K562 (cell line): Measurements from ENCODE around the gene GATA2. TPM values are rescaled to one million over a fixed set of nuclear protein-coding genes. Genes with fewer than 3 reads are reported as not detected.

Experiments
- ARID4B ChIP-seq: sonication (generic); formaldehyde crosslinking; IDR thresholded peaks from 2 replicates; pipeline ENCODE4 v1.8.0; 2022; ENCODE audit warnings: mild to moderate bottlenecking, missing genetic modification reagents
- BRF1 ChIP-seq: IDR thresholded peaks from 3 replicates; pipeline ENCODE4 v1.6.1; 2011; ENCODE audit warnings: borderline replicate concordance, mild to moderate bottlenecking; ENCODE audit not compliant: insufficient read length; ENCODE audit errors: extremely low read depth
- CBFB ChIP-seq: sonication (generic); formaldehyde crosslinking; IDR thresholded peaks from 2 replicates; pipeline ENCODE4 v1.4.0; 2020; ENCODE audit warnings: mild to moderate bottlenecking, missing genetic modification reagents
- CHD2 ChIP-seq: IDR thresholded peaks from 2 replicates; pipeline ENCODE4 v1.6.1; 2011; ENCODE audit warnings: low read depth, low read length
- CREM ChIP-seq: IDR thresholded peaks from 2 replicates; pipeline ENCODE4 v1.6.1; 2014; ENCODE audit warnings: antibody characterized with exemption, low read depth
- CTBP1 ChIP-seq: fragments of 450-650 bp; IDR thresholded peaks from 2 replicates; pipeline ENCODE4 v1.6.1; 2016; ENCODE audit warnings: borderline replicate concordance
- EP300 ChIP-seq: IDR thresholded peaks from 2 replicates; pipeline ENCODE4 v1.6.1; 2012; ENCODE audit warnings: low read length, improper control_type of control experiment
- EWSR1 ChIP-seq: fragments of 450-650 bp; IDR thresholded peaks from 2 replicates; pipeline ENCODE4 v1.6.1; 2018; ENCODE audit warnings: borderline replicate concordance, mild to moderate bottlenecking, low read depth, moderate library complexity; ENCODE audit not compliant: partially characterized antibody
- GTF3C2 ChIP-seq: IDR thresholded peaks from 3 replicates; pipeline ENCODE4 v1.6.1; 2011; ENCODE audit warnings: borderline replicate concordance, mild to moderate bottlenecking, moderate library complexity; ENCODE audit not compliant: insufficient read length; ENCODE audit errors: extremely low read depth
- HLTF ChIP-seq: fragments of 450-650 bp; IDR thresholded peaks from 2 replicates; pipeline ENCODE4 v1.6.1; 2016
- HNRNPLL ChIP-seq: fragments of 200-400 bp; formaldehyde crosslinking; IDR thresholded peaks from 2 replicates; pipeline ENCODE4 v1.6.1; 2017; ENCODE audit warnings: low read length, low read depth, mild to moderate bottlenecking; ENCODE audit not compliant: poor library complexity, severe bottlenecking
- MTA3 ChIP-seq: fragments of 450-650 bp; formaldehyde crosslinking; IDR thresholded peaks from 2 replicates; pipeline ENCODE4 v1.6.1; 2017; ENCODE audit warnings: mild to moderate bottlenecking, borderline replicate concordance
- NELFE ChIP-seq: IDR thresholded peaks from 2 replicates; pipeline ENCODE4 v1.6.1; 2011; ENCODE audit warnings: mild to moderate bottlenecking; ENCODE audit not compliant: insufficient read depth, insufficient read length
- NR0B1 ChIP-seq: fragments of 450-650 bp; IDR thresholded peaks from one replicate; pipeline ENCODE4 v1.6.1; 2018; ENCODE audit warnings: mild to moderate bottlenecking, moderate library complexity; ENCODE audit not compliant: partially characterized antibody
- NR3C1 ChIP-seq: sonication (generic); formaldehyde crosslinking; IDR thresholded peaks from 2 replicates; pipeline ENCODE4 v1.8.1; 2022; ENCODE audit warnings: missing genetic modification reagents
- POLR2A ChIP-seq: fragments of 450-650 bp; conservative IDR thresholded peaks from 2 replicates; pipeline ENCODE4 v1.6.1; 2016
- VEZF1 ChIP-seq: fragments of 200-800 bp; sonication (Bioruptor generic); IDR thresholded peaks from 2 replicates; pipeline ENCODE4 v1.6.1; 2017; ENCODE audit warnings: missing genetic modification characterization, missing compliant biosample characterization
- ZBTB7A ChIP-seq: IDR thresholded peaks from 2 replicates; pipeline ENCODE4 v1.6.1; 2011; ENCODE audit warnings: low read depth, mild to moderate bottlenecking, low read length, moderate library complexity, borderline replicate concordance; ENCODE audit not compliant: control insufficient read depth
- polyA plus RNA-seq, 8 experiments: library from polyadenylated mRNA; depleted of rRNA in 4 of 8; stranded (reverse) in 5 of 8; unstranded in 3 of 8; fragments of >200 nt; fragmentation: Nextera tagmentation in 2 of 8; fragmentation: Illumina TruSeq in 1 of 8; extraction: Ambion mirVana in 2 of 8; extraction: Trizol in 1 of 8; gene quantifications; 2 replicates each; pipeline versions ENCODE4 v1.2.1 to v1.2.3, GENCODE V29; 2011 to 2014; ENCODE audit warnings: inconsistent platforms in 1 of 8, missing spikeins in 1 of 8
- total RNA-seq, 7 experiments: library from RNA; depleted of rRNA in 6 of 7; stranded (reverse); fragments of >200 nt in 6 of 7; fragmentation: Illumina TruSeq in 2 of 7; extraction: Trizol in 2 of 7; gene quantifications; 2 replicates each; pipeline versions ENCODE4 v1.2.1 to v1.2.3, GENCODE V29; 2011 to 2021; ENCODE audit warnings: low replicate concordance in 1 of 7

GATA2 gene
- total and polyA plus RNA-seq, 9 of the 15 experiments (the other 6 are each of a cell fraction or from before 2014, with no cell fraction given) = 8.5 to 218 (median 50.8) TPM

- peak; percentile 23; the same call in 1 of the 2 replicates for TF ChIP-seq VEZF1 (CRISPR knock-in tag)
- TF ChIP-seq GTF3C2 = no peak
- peak; percentile 33 for TF ChIP-seq ARID4B (CRISPR knock-in tag)
- TF ChIP-seq BRF1 = no peak
- TF ChIP-seq NR0B1 = no peak
- TF ChIP-seq POLR2A = peak; percentile 62; the same call in 1 of the 2 replicates
- TF ChIP-seq CREM = peak; percentile 44; the same call in 1 of the 2 replicates
- peak; percentile 43 for TF ChIP-seq HNRNPLL
- TF ChIP-seq EP300 = peak; percentile 68; the same call in 1 of the 2 replicates
- peak; percentile 61 for TF ChIP-seq CBFB (CRISPR knock-in tag)
- no peak for TF ChIP-seq NELFE
- no peak for TF ChIP-seq EWSR1
- TF ChIP-seq CHD2 = no peak
- TF ChIP-seq ZBTB7A = no peak
- TF ChIP-seq HLTF = no peak
- 0 out of 2 replicates have a peak, but pooled peaks have one; percentile 22 for TF ChIP-seq CTBP1
- 0 out of 2 replicates have a peak, but pooled peaks have one; percentile 27 for TF ChIP-seq MTA3
- TF ChIP-seq NR3C1 (CRISPR knock-in tag) = 0 out of 2 replicates have a peak, but pooled peaks have one; percentile 46
Measured at GRCh38 chr3:128496602-128497304, 3.8 kb upstream of the GATA2 start (continued).
